Measurements from ENCODE around the gene WHAMM.

DNA sequence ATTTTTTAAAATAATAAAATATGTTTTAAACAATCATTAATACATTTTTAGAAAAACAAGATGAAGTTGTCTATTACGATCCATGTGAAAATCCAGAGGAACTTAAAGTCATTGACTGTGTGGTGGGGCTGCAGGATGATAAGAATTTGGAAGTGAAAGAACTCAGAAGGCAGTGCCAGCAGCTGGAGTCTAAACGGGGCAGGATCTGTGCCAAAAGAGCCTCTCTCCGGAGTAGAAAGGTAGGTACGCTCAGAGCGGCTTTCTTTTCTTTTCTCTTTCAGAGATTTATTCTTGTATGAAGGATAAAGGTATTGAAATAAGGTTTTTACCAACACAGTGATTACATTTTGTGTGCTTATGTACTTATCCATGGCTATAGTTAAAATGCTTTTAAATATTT lies 13.6 kb downstream of the WHAMM start:
- TF ChIP-seq GATA3 (IDR thresholded peaks at IDR 0.05; ENCODE audit: low read depth, low read length) (no peak), GATA2 (IDR thresholded peaks at IDR 0.05; ENCODE audit: low read depth, low read length) (no peak)
